GM12872 (cell line): ENCODE measurements around the gene PCBP3.

Source experiments
- TF ChIP-seq, protein P1 (sequence below): IDR thresholded peaks from 3 replicates; pipeline ENCODE4 v1.5.1; 2011; ENCODE audit warnings: low read depth, mild to moderate bottlenecking, low read length, moderate library complexity; ENCODE audit not compliant: insufficient read depth

PCBP3 gene

DNA sequence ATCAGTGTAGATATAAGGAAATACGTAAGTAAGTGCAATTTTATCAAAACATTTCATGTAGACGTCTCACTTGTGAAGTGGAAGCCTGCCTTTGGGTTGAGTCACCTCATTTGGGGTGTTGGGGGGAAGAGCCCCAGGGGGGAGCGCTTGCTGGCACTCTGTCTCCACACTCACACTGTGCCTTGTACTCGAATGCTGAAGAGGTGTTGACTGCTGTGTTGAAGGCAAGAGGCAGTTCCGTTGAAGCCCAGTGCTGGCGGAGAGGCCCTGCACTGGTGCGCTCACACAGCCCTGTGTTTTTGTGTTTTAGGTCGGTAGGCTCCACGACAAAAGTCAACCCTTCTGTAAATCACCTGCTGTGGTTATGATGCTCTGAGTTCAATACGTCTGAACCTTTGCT is 206.1 kb downstream of the PCBP3 start:
- TF ChIP-seq, protein P1, sequence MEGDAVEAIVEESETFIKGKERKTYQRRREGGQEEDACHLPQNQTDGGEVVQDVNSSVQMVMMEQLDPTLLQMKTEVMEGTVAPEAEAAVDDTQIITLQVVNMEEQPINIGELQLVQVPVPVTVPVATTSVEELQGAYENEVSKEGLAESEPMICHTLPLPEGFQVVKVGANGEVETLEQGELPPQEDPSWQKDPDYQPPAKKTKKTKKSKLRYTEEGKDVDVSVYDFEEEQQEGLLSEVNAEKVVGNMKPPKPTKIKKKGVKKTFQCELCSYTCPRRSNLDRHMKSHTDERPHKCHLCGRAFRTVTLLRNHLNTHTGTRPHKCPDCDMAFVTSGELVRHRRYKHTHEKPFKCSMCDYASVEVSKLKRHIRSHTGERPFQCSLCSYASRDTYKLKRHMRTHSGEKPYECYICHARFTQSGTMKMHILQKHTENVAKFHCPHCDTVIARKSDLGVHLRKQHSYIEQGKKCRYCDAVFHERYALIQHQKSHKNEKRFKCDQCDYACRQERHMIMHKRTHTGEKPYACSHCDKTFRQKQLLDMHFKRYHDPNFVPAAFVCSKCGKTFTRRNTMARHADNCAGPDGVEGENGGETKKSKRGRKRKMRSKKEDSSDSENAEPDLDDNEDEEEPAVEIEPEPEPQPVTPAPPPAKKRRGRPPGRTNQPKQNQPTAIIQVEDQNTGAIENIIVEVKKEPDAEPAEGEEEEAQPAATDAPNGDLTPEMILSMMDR: no peak

DNA sequence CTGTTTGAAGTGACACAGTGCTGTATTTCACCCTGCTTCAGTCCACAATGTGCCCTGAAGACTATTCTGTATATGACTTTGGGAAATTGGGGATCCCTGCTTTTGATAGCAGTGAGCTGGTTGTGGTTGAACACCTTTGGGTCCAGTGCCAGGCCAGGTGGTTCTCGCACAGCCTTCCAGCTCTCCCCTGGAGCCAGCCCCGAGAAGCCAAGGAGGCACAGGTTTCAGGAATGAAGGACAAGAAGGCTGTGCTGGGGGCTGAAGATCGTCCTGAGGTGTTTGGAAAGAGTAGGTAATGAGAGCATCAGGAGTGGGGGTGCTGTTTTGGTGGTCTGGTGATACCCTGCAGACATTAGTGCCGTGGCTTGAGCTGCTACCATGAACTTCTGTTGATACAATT is 206.7 kb downstream of the PCBP3 start:
- TF ChIP-seq, protein P1: no peak

GRCh38 chr21:45852886-45853400 is 209.4 kb downstream of the PCBP3 start:
- TF ChIP-seq, protein P1: no peak

DNA sequence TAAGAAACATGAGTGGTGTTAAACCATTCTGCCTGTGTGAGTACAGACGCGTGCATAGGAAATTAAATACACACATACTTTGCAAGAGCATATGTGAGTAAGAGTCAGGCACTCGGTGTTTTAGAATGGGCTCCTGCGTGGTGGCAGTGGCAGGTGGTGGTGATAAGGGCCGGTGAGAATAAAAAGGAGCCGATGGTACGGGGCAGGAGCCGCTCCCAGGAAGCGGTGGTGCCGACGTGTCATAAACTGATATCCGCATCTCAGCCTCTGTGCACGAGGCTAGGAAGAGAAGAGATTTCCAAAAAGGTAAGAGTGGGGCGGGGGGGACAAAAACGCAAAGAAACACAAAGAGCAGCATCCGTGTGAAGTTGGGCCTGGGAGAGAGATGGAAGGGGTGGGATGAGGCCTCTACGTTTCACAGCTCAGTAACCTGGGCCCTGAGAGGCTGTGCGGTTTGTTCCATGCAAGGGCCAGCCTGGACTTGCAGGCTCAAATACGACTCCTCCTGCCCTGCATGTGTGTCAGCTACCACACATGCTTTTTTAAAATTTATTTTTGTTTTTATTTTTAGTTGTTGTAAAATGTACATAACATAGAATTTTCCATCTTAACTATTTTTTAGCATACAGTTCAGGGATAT is 210.3 kb downstream of the PCBP3 start:
- TF ChIP-seq, protein P1: no peak

DNA sequence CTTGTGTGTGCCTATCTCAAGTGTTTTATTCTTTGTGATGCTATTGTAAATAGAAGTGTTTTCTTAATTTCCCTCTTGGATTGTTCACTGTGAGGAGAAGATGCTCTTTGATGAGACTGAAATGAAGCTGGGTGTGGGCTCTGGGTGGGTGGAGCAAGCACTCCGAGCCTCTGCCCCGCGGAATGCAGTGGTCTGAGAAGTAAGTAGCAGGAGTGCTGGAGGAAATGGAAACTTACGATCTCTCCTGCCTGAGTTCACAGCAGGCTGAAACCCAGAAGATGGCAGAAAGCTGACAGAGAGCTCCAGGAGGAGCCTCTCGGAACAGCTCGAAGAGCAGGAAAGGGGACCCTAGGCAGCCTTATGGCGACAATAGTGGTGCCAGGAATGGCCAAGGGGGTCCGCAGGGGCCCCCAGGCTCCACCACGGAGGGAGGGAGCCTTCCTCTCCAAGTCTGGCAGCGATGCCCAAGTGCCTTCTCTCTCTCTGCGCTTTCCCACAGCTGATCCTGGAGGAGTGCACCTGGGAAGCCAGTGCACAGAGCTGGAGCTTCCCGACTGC is 211.2 kb downstream of the PCBP3 start:
- TF ChIP-seq, protein P1: no peak

GRCh38 chr21:45855248-45855811 is 211.8 kb downstream of the PCBP3 start:
- TF ChIP-seq, protein P1: no peak

GRCh38 chr21:45856442-45856841 is 212.9 kb downstream of the PCBP3 start:
- TF ChIP-seq, protein P1: no peak
